Transverse colon (tissue), 4 donors: ENCODE results near the gene PGAP6. TPM values are rescaled to one million over a fixed set of nuclear protein-coding genes. Genes with fewer than 3 reads are reported as not detected.
"Not testable (repeated sequence)": the region's sequence is repeated elsewhere in the genome, so short reads cannot be mapped to it uniquely, and the experiment has no call there.

Experiments
- DNase-seq: peaks from one replicate; pipeline ENCODE4 v3.0.0-alpha.2; 2019
- H3K27ac ChIP-seq, 4 donors: fragments of 200-600 bp; sonication (generic); 2 replicates each; pipeline ENCODE4 v1.5.1; 2016 to 2018; ENCODE audit warnings: inconsistent platforms in 4 of 4
- H3K27me3 ChIP-seq: fragments of 200-600 bp; sonication (generic); 2 replicates; pipeline ENCODE4 v1.5.1; 2017; ENCODE audit warnings: inconsistent platforms
- H3K36me3 ChIP-seq, 4 donors: fragments of 200-600 bp; sonication (generic); 2 replicates each; pipeline ENCODE4 v1.5.1; 2017 to 2019; ENCODE audit warnings: inconsistent platforms in 4 of 4
- H3K4me1 ChIP-seq, 4 donors: fragments of 200-600 bp; sonication (generic); 2 replicates each; pipeline ENCODE4 v1.5.1; 2017 to 2020; ENCODE audit warnings: inconsistent platforms in 4 of 4
- H3K4me3 ChIP-seq, 4 donors: fragments of 200-600 bp; sonication (generic); 1 replicate in 1 of 4; 2 replicates in 3 of 4; pipeline versions ENCODE4 v1.5.1 to v1.6.1; 2017 to 2019; ENCODE audit warnings: inconsistent platforms in 4 of 4
- H3K9me3 ChIP-seq, 2 donors: fragments of 200-600 bp; sonication (generic); 2 replicates each; pipeline ENCODE4 v1.5.1; 2017 to 2019; ENCODE audit warnings: inconsistent platforms in 2 of 2
- CTCF ChIP-seq, 5 experiments: fragments of 200-600 bp in 3 of 5; fragments of 450-650 bp in 2 of 5; sonication (generic) in 3 of 5; IDR thresholded peaks; 1 replicate in 2 of 5; 2 replicates in 3 of 5; pipeline ENCODE4 v1.5.1; 2016 to 2017; ENCODE audit warnings: antibody characterized with exemption in 5 of 5, inconsistent platforms in 3 of 5, mild to moderate bottlenecking in 2 of 5, moderate library complexity in 1 of 5
- EP300 ChIP-seq: sonication (generic); formaldehyde crosslinking; IDR thresholded peaks from one replicate; pipeline ENCODE4 v1.6.1; 2017; ENCODE audit warnings: antibody characterized with exemption, low read depth
- POLR2A ChIP-seq: fragments of 450-650 bp; IDR thresholded peaks from one replicate; pipeline ENCODE4 v1.6.1; 2016; ENCODE audit warnings: antibody characterized with exemption, mild to moderate bottlenecking, moderate library complexity
- POLR2AphosphoS5 ChIP-seq, 3 donors: sonication (generic); formaldehyde crosslinking; IDR thresholded peaks; one replicate each; pipeline ENCODE4 v1.6.1; 2016; ENCODE audit warnings: antibody characterized with exemption in 3 of 3
- WGBS, 2 donors: methylation state at CpG; one replicate each; pipeline ENCODE4 v1.1.5; 2018; ENCODE audit warnings: low coverage in 1 of 2; 5-methylcytosine and 5-hydroxymethylcytosine counted together
- in situ Hi-C, 4 donors: fragments of 200-750 bp; cut with MboI; loops; one replicate each; pipeline versions ENCODE4 v1.15.0 to v1.15.1; 2017; ENCODE audit warnings: low sequenced_read_pairs in 3 of 4, low pct_ligation_motif_present in 1 of 4, low pct_unique_long_range_greater_than_20kb in 1 of 4
- intact Hi-C: fragments of 100-400 bp; cut with DNase I; formaldehyde crosslinking; loops from one replicate; pipeline ENCODE4 v1.15.1; 2023; ENCODE audit warnings: low total_unique reads
- total RNA-seq, 4 donors: library from RNA; depleted of rRNA; stranded (reverse); fragments of >200 nt; gene quantifications; one replicate each; pipeline ENCODE4 v1.1.0, GENCODE V29; 2016

Gene PGAP6
- total RNA-seq, 4 donors from 2014 or later: 105 to 300 (median 179) TPM

GRCh38 chr16:392450-393030 lies 10.8 kb upstream of the PGAP6 start:
- H3K36me3 ChIP-seq: no peaks in the 10 kb centered on the region
- in situ Hi-C loops: no loop called here
- no peak for TF ChIP-seq POLR2AphosphoS5 (IDR thresholded peaks at IDR 0.05)
- no peak for TF ChIP-seq POLR2A
- no peak for TF ChIP-seq CTCF (IDR thresholded peaks at IDR 0.05)
- no peak for TF ChIP-seq EP300
- no peak for DNase-seq
- intact Hi-C loops: no loop called here
- no peaks in the 10 kb centered on the region for H3K27me3 ChIP-seq
- peaks cover 0 to 11% (median 5%) of the 10 kb centered on the region in 4 donors for H3K4me1 ChIP-seq
- WGBS, 2 donors: 83 to 90% methylated on average over 2 to 7 of the region's 7 CpGs
- no peak overlapping the region for H3K27ac ChIP-seq
- H3K4me3 ChIP-seq: no peak overlapping the region
- H3K9me3 ChIP-seq: no peaks in the 10 kb centered on the region

GRCh38 chr16:391885-392335 lies 10.1 kb upstream of the PGAP6 start:
- Histone ChIP-seq H3K4me3 (no peak overlapping the region), H3K36me3 (no peaks in the 10 kb centered on the region), H3K4me1 (peaks cover 0 to 11% (median 5%) of the 10 kb centered on the region in 4 donors), H3K27me3 (no peaks in the 10 kb centered on the region), H3K27ac (no peak overlapping the region), H3K9me3 (no peaks in the 10 kb centered on the region)
- intact Hi-C loops: no loop called here
- DNase-seq: peak; percentile 65
- WGBS, 2 donors: 60% methylated on average over 7 of the region's 7 CpGs; no CpG with 5 or more reads in 1 of the 2 donors
- in situ Hi-C loops: no loop called here
- peak; percentile 54 to 63 (median 60) for TF ChIP-seq CTCF (IDR thresholded peaks at IDR 0.05)
- TF ChIP-seq POLR2AphosphoS5 (IDR thresholded peaks at IDR 0.05): no peak
- TF ChIP-seq POLR2A: no peak

GRCh38 chr16:389352-389751 lies 7.6 kb upstream of the PGAP6 start:
- H3K27me3 ChIP-seq: no peaks in the 10 kb centered on the region
- in situ Hi-C loops: no loop called here
- H3K4me1 ChIP-seq: peaks cover 0 to 4% (median 0%) of the 10 kb centered on the region in 4 donors
- H3K36me3 ChIP-seq: no peaks in the 10 kb centered on the region
- no peak for DNase-seq
- intact Hi-C loops: no loop called here
- no peak for TF ChIP-seq POLR2AphosphoS5 (IDR thresholded peaks at IDR 0.05)
- no peak for TF ChIP-seq POLR2A
- no peak overlapping the region for H3K27ac ChIP-seq
- WGBS, 2 donors: 82 to 90% methylated on average over 2 to 10 of the region's 10 CpGs
- no peak overlapping the region for H3K4me3 ChIP-seq
- no peaks in the 10 kb centered on the region for H3K9me3 ChIP-seq

- H3K36me3 ChIP-seq, H3K4me3 ChIP-seq, H3K9me3 ChIP-seq, DNase-seq, intact Hi-C loops, H3K27me3 ChIP-seq, in situ Hi-C loops: not testable (repeated sequence)
- H3K4me1 ChIP-seq: peaks cover 2 to 12% (median 9%) of the 10 kb centered on the region in 4 donors
- WGBS, 2 donors: 73 to 78% methylated on average over 14 to 20 of the region's 20 CpGs
- TF ChIP-seq POLR2AphosphoS5 (IDR thresholded peaks at IDR 0.05): peak in 1 of 3 donors; percentile 23
- peak overlapping the region; percentile 24 to 78 (median 60) for H3K27ac ChIP-seq
Observed at GRCh38 chr16:387761-388666, 6.2 kb upstream of the PGAP6 start.

- no peak for TF ChIP-seq CTCF (IDR thresholded peaks at IDR 0.05)
- in situ Hi-C loops: no loop called here
- intact Hi-C loops: no loop called here
- Histone ChIP-seq H3K4me1 (peaks cover 6 to 17% (median 12%) of the 10 kb centered on the region in 4 donors), H3K4me3 (no peak overlapping the region), H3K27ac (peak overlapping the region; percentile 33 to 78 (median 60)), H3K9me3 (no peaks in the 10 kb centered on the region), H3K27me3 (no peaks in the 10 kb centered on the region), H3K36me3 (no peaks in the 10 kb centered on the region)
- WGBS, 2 donors: 67 to 74% methylated on average over 14 to 19 of the region's 19 CpGs
- no peak for DNase-seq
Observed at GRCh38 chr16:386641-387156, 4.9 kb upstream of the PGAP6 start.
